GM12864 (cell line): ENCODE data around the gene KIAA0930.
"Not testable (repeated sequence)": the region's sequence is repeated elsewhere in the genome, so short reads cannot be mapped to it uniquely, and the experiment has no call there.

Source experiments
- DNase-seq: peaks from one replicate; pipeline ENCODE4 v3.0.0-alpha.2; 2011; ENCODE audit warnings: low read depth
- H3K4me3 ChIP-seq: 2 replicates; pipeline ENCODE4 v1.5.1; 2011; ENCODE audit warnings: mild to moderate bottlenecking, low read depth, low read length, control low read depth
- CTCF ChIP-seq: IDR thresholded peaks from 2 replicates; pipeline ENCODE4 v1.5.1; 2011; ENCODE audit warnings: low read depth, mild to moderate bottlenecking, moderate library complexity, low read length, control low read depth, inconsistent platforms; ENCODE audit errors: missing control alignments

Gene KIAA0930

GRCh38 chr22:45195616-45196015, 45.1 kb downstream of the KIAA0930 start:
- no peak for DNase-seq
- no peak overlapping the region for H3K4me3 ChIP-seq
- TF ChIP-seq CTCF = no peak

DNA sequence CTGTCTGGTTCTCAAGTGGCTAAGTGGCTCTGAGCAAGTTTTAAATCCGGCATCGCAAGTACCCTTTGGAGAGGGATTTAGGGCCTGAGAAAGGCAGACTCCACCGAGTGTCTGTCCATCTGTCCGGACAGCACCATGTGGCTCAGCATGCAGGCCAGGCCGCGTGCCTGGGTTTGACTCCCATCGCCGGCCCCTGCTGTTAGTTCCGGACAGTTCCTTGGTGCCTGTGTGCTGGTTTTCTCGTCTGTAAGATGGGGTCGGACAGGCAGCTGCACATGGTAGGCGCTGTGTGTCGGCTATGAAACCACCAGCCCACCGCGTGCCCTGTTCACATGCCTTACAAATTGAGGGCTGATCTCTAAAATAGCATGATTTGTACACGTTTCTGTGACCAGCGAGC, 46.0 kb downstream of the KIAA0930 start:
- TF ChIP-seq CTCF = no peak
- no peak overlapping the region for H3K4me3 ChIP-seq
- DNase-seq = no peak

DNA sequence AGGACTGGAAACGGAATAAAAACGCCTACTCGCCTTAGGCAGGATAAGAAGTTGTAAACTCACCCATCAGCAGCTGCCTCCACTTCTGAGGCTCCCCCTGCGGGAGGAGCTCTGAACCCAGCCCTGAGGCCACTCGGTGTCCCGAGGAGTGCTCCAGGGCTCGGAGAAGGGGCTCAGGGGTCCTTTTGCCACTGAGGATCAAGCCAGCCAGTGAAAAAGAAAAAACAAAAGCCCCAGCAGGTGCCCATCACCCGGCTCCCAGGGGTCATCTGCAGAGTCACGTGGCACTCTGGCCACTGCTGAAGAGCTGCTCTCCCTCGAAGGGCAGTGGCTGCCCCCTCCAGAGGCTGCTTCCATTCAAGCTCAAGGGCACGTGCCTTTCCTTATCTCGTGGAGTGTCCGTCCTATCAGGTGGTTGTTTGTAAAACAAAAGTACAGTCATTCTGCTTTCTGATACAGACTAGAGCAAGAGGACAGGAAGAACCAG, 48.0 kb downstream of the KIAA0930 start:
- no peak for DNase-seq
- no peak overlapping the region for H3K4me3 ChIP-seq
- no peak for TF ChIP-seq CTCF

DNA sequence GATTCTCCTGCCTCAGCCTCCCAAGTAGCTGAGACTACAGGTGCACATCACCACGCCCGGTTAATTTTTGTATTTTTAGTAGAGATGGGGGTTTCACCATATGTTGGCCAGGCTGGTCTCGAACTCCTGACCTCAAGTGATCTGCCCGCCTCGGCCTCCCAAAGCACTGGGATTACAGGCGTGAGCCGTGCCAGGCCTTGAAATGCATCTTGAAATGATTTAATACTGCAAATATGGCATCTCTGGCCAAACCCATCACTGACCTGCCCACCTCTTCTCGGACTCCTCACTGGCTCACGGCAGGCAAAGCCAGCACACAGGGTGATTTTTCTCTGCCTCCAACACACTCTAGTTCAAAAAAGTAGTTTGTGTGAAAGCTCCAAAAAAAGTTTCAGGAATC, 48.9 kb downstream of the KIAA0930 start:
- not testable (repeated sequence) for H3K4me3 ChIP-seq, DNase-seq

GRCh38 chr22:45190202-45190872, 50.4 kb downstream of the KIAA0930 start:
- no peak for DNase-seq
- no peak for TF ChIP-seq CTCF
- no peak overlapping the region for H3K4me3 ChIP-seq

DNA sequence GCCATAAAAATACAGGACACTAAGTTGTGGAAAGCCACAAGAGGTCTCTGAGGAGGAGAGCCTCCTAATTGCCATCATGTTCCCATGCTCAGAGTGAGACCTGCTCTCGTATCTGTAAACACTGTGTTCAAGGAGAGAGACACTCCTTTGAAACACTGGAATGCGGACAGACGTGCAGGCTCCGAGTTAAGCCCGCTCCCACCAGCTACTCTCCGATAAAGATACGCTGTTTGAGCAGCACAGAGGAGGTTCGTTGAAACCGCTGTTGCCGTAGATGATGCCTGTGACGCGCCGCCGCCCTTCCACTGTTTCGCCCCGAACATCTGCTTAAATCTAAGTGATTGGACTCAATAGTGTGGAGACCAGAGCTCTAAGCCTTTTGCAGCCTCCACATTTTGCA, 51.9 kb downstream of the KIAA0930 start:
- no peak for TF ChIP-seq CTCF
- H3K4me3 ChIP-seq = no peak overlapping the region
- no peak for DNase-seq

DNA sequence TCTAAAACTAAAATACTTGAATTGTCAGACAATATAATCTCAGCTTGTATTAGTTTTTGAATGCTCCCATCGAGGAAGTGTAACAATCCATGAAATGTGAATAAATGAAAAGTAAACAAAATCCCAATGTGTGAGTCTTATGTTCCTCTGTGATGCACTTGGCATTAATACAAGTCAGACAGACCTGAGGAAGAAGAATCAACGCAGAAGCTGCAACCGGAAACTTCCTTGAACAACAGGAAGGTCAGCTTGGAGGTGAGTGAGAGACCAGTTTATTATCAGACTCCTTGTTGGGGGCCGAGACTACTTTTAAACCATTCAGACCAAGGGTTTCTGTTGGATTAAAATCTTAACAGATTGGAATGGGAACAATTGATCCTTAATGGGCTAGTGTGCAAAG, 52.8 kb downstream of the KIAA0930 start:
- TF ChIP-seq CTCF = no peak
- DNase-seq = no peak
- no peak overlapping the region for H3K4me3 ChIP-seq
